Liver (tissue), 9 donors: ENCODE data around the gene GADD45GIP1. TPM values are rescaled to one million over a fixed set of nuclear protein-coding genes. Genes with fewer than 3 reads are reported as not detected.

Experiments
- DNase-seq: peaks from one replicate; pipeline ENCODE4 v3.0.0-alpha.2; 2017; ENCODE audit warnings: low spot score
- H3K27ac ChIP-seq, 2 donors: one replicate each; pipeline ENCODE4 v1.7.0; 2013; ENCODE audit warnings: inconsistent platforms in 2 of 2, low read length in 2 of 2, control low read depth in 1 of 2, low read depth in 1 of 2, mild to moderate bottlenecking in 1 of 2
- H3K27me3 ChIP-seq, 4 donors: one replicate each; pipeline versions ENCODE4 v1.6.1 to v1.7.0; 2013; ENCODE audit warnings: low read length in 3 of 4, inconsistent platforms in 1 of 4, mild to moderate bottlenecking in 1 of 4, moderate library complexity in 1 of 4; ENCODE audit not compliant: control insufficient read depth in 4 of 4, insufficient read depth in 4 of 4
- H3K36me3 ChIP-seq, 4 donors: one replicate each; pipeline versions ENCODE4 v1.6.1 to v1.7.0; 2013; ENCODE audit warnings: low read length in 3 of 4, mild to moderate bottlenecking in 3 of 4, low read depth in 1 of 4, moderate library complexity in 1 of 4; ENCODE audit not compliant: control insufficient read depth in 4 of 4, insufficient read depth in 3 of 4
- H3K4me1 ChIP-seq, 4 donors: one replicate each; pipeline versions ENCODE4 v1.6.1 to v1.7.0; 2013; ENCODE audit warnings: low read length in 3 of 4, mild to moderate bottlenecking in 3 of 4, moderate library complexity in 1 of 4; ENCODE audit not compliant: control insufficient read depth in 4 of 4, insufficient read depth in 4 of 4
- H3K4me3 ChIP-seq, 3 donors: one replicate each; pipeline versions ENCODE4 v1.6.1 to v1.7.0; 2013; ENCODE audit warnings: low read length in 3 of 3, control low read depth in 1 of 3, low read depth in 1 of 3, mild to moderate bottlenecking in 1 of 3
- H3K9ac ChIP-seq, 2 donors: one replicate each; pipeline ENCODE4 v1.7.0; 2013; ENCODE audit warnings: low read length in 2 of 2, mild to moderate bottlenecking in 2 of 2, moderate library complexity in 2 of 2, control low read depth in 1 of 2, low read depth in 1 of 2
- H3K9me3 ChIP-seq, 4 donors: one replicate each; pipeline versions ENCODE4 v1.6.1 to v1.7.0; 2013; ENCODE audit warnings: low read length in 3 of 4; ENCODE audit not compliant: control insufficient read depth in 4 of 4
- EGR1 ChIP-seq, 2 donors: IDR thresholded peaks; 2 replicates each; pipeline ENCODE4 v1.6.1; 2016 to 2018; ENCODE audit warnings: antibody characterized with exemption in 2 of 2, low read depth in 2 of 2
- FOXA1 ChIP-seq: IDR thresholded peaks from 2 replicates; pipeline ENCODE4 v1.6.1; 2016; ENCODE audit warnings: antibody characterized with exemption
- FOXA2 ChIP-seq: IDR thresholded peaks from 2 replicates; pipeline ENCODE4 v1.6.1; 2016; ENCODE audit warnings: antibody characterized with exemption
- HNF4A ChIP-seq, 2 donors: conservative IDR thresholded peaks; 2 replicates each; pipeline ENCODE4 v1.6.1; 2016; ENCODE audit warnings: antibody characterized with exemption in 2 of 2, mild to moderate bottlenecking in 2 of 2
- HNF4G ChIP-seq: IDR thresholded peaks from 2 replicates; pipeline ENCODE4 v1.6.1; 2016; ENCODE audit warnings: antibody characterized with exemption
- NR2F2 ChIP-seq: IDR thresholded peaks from 2 replicates; pipeline ENCODE4 v1.6.1; 2016; ENCODE audit warnings: antibody characterized with exemption
- RAD21 ChIP-seq, 2 donors: IDR thresholded peaks; 2 replicates each; pipeline ENCODE4 v1.6.1; 2016; ENCODE audit warnings: antibody characterized with exemption in 2 of 2, mild to moderate bottlenecking in 2 of 2
- REST ChIP-seq: IDR thresholded peaks from 2 replicates; pipeline ENCODE4 v1.6.1; 2016; ENCODE audit warnings: antibody characterized with exemption, mild to moderate bottlenecking
- RXRA ChIP-seq, 2 donors: IDR thresholded peaks; 2 replicates each; pipeline ENCODE4 v1.6.1; 2017 to 2018; ENCODE audit warnings: antibody characterized with exemption in 2 of 2, mild to moderate bottlenecking in 1 of 2
- SP1 ChIP-seq: IDR thresholded peaks from 2 replicates; pipeline ENCODE4 v1.6.1; 2018; ENCODE audit warnings: antibody characterized with exemption, mild to moderate bottlenecking
- TAF1 ChIP-seq: conservative IDR thresholded peaks from 2 replicates; pipeline ENCODE4 v1.6.1; 2016; ENCODE audit warnings: antibody characterized with exemption, mild to moderate bottlenecking
- YY1 ChIP-seq: IDR thresholded peaks from 2 replicates; pipeline ENCODE4 v1.6.1; 2016; ENCODE audit warnings: antibody characterized with exemption, mild to moderate bottlenecking
- ZBTB33 ChIP-seq: IDR thresholded peaks from 2 replicates; pipeline ENCODE4 v1.6.1; 2016; ENCODE audit warnings: antibody characterized with exemption
- WGBS: extraction: QIAGEN DNeasy Blood & Tissue Kit; methylation state at CpG from one replicate; pipeline ENCODE4 v1.1.7; 2013; 5-methylcytosine and 5-hydroxymethylcytosine counted together
- polyA plus RNA-seq, 2 donors: library from polyadenylated mRNA; stranded (reverse) in 1 of 2; unstranded in 1 of 2; fragments of 200-250 nt in 1 of 2; fragments of >200 nt in 1 of 2; fragmentation: Nextera tagmentation in 1 of 2; extraction: Ambion mirVana in 1 of 2; gene quantifications; one replicate each; pipeline versions ENCODE4 v1.2.1 to v1.2.3, GENCODE V29; 2013 to 2015
- total RNA-seq, 2 donors: library from RNA; depleted of rRNA; stranded (reverse); fragments of >200 nt; gene quantifications; one replicate each; pipeline ENCODE4 v1.2.3, GENCODE V29; 2014
- TF ChIP-seq, protein P1 (sequence below): fragments of 150-350 bp; IDR thresholded peaks from 2 replicates; pipeline ENCODE4 v1.5.1; 2017; ENCODE audit warnings: improper control_type of control experiment, low read depth, low read length; ENCODE audit not compliant: missing input control
- TF ChIP-seq, protein P2 (sequence below): IDR thresholded peaks from 2 replicates; pipeline ENCODE4 v1.6.1; 2016; ENCODE audit warnings: antibody characterized with exemption
- donor health status: healthy.
- donor health status: healthy.
- donor health status: healthy.
- donor health status: healthy.
- donor health status: healthy.

The GADD45GIP1 gene
- total and polyA plus RNA-seq, 4 donors = 8.4 to 54.2 (median 22.9) TPM

DNA sequence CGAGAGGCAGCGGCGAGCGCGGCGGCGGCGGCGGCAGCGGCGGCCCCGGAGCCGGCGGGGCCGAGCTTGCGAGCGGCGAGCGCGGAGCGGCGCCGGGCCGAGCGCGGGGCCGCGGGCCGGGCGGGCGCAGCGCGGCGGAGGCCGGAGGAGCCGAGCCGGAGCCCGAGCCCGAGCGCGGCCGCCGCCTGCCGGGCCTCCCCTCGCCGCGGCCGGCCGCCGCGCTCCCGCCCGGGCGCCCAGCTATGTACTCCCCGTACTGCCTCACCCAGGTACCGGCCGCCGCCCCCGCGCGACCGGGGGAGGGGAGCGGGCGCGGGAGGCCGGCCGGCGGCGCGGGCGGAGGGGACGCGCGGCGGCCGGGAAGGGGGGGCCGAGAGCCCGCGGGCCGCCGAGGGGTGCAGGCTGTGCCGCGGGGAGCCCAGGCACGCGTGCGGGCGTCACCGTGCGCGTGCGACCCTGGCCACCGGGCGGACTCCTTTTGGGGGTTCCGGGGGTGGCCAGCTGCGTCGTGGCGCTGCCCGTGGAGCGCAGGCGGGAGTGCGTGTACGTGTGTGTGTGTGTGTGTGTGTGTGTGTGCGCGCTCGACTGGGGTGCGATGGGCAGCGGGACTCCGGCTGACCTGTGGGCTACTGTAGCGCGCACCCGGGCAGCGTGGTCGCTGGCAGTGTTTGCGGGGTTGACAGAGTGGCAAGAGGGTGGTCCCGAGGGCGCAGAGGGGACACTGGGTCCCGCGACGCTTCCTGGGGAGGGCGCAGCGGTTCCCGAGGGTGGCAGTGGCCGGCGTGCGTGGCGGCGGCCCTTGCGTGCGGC is 38.8 kb upstream of the GADD45GIP1 start:
- Histone ChIP-seq H3K9ac (no peak overlapping the region), H3K4me1 (peaks cover 3 to 22% (median 12%) of the 10 kb centered on the region in 4 donors)
- TF ChIP-seq HNF4A (conservative IDR thresholded peaks at IDR 0.05) = no peak
- TF ChIP-seq RAD21 (IDR thresholded peaks at IDR 0.05) = no peak
- no peak for TF ChIP-seq YY1
- no peak for TF ChIP-seq FOXA2
- TF ChIP-seq, protein P1, sequence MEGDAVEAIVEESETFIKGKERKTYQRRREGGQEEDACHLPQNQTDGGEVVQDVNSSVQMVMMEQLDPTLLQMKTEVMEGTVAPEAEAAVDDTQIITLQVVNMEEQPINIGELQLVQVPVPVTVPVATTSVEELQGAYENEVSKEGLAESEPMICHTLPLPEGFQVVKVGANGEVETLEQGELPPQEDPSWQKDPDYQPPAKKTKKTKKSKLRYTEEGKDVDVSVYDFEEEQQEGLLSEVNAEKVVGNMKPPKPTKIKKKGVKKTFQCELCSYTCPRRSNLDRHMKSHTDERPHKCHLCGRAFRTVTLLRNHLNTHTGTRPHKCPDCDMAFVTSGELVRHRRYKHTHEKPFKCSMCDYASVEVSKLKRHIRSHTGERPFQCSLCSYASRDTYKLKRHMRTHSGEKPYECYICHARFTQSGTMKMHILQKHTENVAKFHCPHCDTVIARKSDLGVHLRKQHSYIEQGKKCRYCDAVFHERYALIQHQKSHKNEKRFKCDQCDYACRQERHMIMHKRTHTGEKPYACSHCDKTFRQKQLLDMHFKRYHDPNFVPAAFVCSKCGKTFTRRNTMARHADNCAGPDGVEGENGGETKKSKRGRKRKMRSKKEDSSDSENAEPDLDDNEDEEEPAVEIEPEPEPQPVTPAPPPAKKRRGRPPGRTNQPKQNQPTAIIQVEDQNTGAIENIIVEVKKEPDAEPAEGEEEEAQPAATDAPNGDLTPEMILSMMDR = no peak
- TF ChIP-seq, protein P2, sequence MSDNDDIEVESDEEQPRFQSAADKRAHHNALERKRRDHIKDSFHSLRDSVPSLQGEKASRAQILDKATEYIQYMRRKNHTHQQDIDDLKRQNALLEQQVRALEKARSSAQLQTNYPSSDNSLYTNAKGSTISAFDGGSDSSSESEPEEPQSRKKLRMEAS = no peak
- TF ChIP-seq TAF1 = no peak
- TF ChIP-seq EGR1 (IDR thresholded peaks at IDR 0.05; ENCODE audit: low read depth in 2 of 2) = no peak

GRCh38 chr19:12994701-12995595 is 37.9 kb upstream of the GADD45GIP1 start, which contains the start of gene NFIX:
NFIX (plus strand) TSS chr19:12995475; CDS start chr19:12995838, 363 bp downstream.
- Histone ChIP-seq H3K9ac (no peak within 1 kb of the TSS), H3K4me1 (peaks cover 3 to 21% (median 12%) of the 10 kb centered on the region in 4 donors), H3K4me3 (peak within 1 kb of the TSS; percentile 70 to 87 (median 84)), H3K36me3 (peaks cover 0 to 3% (median 0%) of the 10 kb centered on the region in 4 donors), H3K27me3 (no peaks in the 10 kb centered on the region), H3K27ac (peak within 1 kb of the TSS; percentile 78 to 85), H3K9me3 (no peaks in the 10 kb centered on the region)
- TF ChIP-seq ZBTB33 (no peak), RXRA (IDR thresholded peaks at IDR 0.05) (no peak), HNF4G (no peak), REST (no peak), TAF1 (no peak), SP1 (no peak), NR2F2 (no peak), FOXA1 (no peak)
- 12% methylated on average over 84 of the region's 84 CpGs for WGBS
- peak; percentile 63 for DNase-seq

More for the DNA sequence above, 38.8 kb upstream of the GADD45GIP1 start:
- DNase-seq = peak; percentile 51
- Histone ChIP-seq H3K36me3 (peaks cover 0 to 3% (median 0%) of the 10 kb centered on the region in 4 donors), H3K9me3 (no peaks in the 10 kb centered on the region), H3K4me3 (peak overlapping the region; percentile 70 to 87 (median 84)), H3K27ac (peak overlapping the region; percentile 78 to 85), H3K27me3 (no peaks in the 10 kb centered on the region)
- WGBS = under 1% methylated on average over 129 of the region's 129 CpGs
